Mesendoderm (in vitro differentiated cells): Measurements from ENCODE around the gene NYAP2.

Experiments used
- DNase-seq: peaks from one replicate; pipeline ENCODE4 v3.0.0; 2013
- H2AK5ac ChIP-seq: 2 replicates; pipeline ENCODE4 v1.6.1; 2013; ENCODE audit warnings: low read length, inconsistent platforms
- H2BK120ac ChIP-seq: 2 replicates; pipeline ENCODE4 v1.6.1; 2013; ENCODE audit warnings: low read depth, mild to moderate bottlenecking, low read length, moderate library complexity, mixed read lengths
- H2BK15ac ChIP-seq: replicated peaks from 2 replicates; pipeline ENCODE4 v1.6.1; 2013; ENCODE audit warnings: low read depth, mild to moderate bottlenecking, moderate library complexity
- H2BK5ac ChIP-seq: 2 replicates; pipeline ENCODE4 v1.6.1; 2013; ENCODE audit warnings: low read length, inconsistent platforms
- H3K18ac ChIP-seq: 2 replicates; pipeline ENCODE4 v1.6.1; 2013; ENCODE audit warnings: mild to moderate bottlenecking, low read length, mixed read lengths
- H3K23ac ChIP-seq: one replicate; pipeline ENCODE4 v1.6.1; 2013; ENCODE audit warnings: low read length
- H3K27ac ChIP-seq: 2 replicates; pipeline ENCODE4 v1.5.1; 2013; ENCODE audit warnings: low read depth, mild to moderate bottlenecking, inconsistent platforms, low read length, moderate library complexity
- H3K27me3 ChIP-seq: 2 replicates; pipeline ENCODE4 v1.6.1; 2013; ENCODE audit warnings: low read length, control low read depth, mild to moderate bottlenecking, inconsistent platforms; ENCODE audit not compliant: insufficient read depth, poor library complexity
- H3K36me3 ChIP-seq: 2 replicates; pipeline ENCODE4 v1.6.1; 2013; ENCODE audit warnings: low read length, inconsistent platforms; ENCODE audit not compliant: control insufficient read depth, insufficient read depth
- H3K4ac ChIP-seq: one replicate; pipeline ENCODE4 v1.6.1; 2013; ENCODE audit warnings: low read depth, mild to moderate bottlenecking, low read length, moderate library complexity
- H3K4me1 ChIP-seq: 2 replicates; pipeline ENCODE4 v1.6.1; 2013; ENCODE audit warnings: low read depth, low read length, inconsistent platforms; ENCODE audit not compliant: control insufficient read depth
- H3K4me2 ChIP-seq: 2 replicates; pipeline ENCODE4 v1.6.1; 2013; ENCODE audit warnings: low read length
- H3K4me3 ChIP-seq: 2 replicates; pipeline ENCODE4 v1.5.1; 2013; ENCODE audit warnings: mild to moderate bottlenecking, low read length
- H3K56ac ChIP-seq: one replicate; pipeline ENCODE4 v1.6.1; 2013; ENCODE audit warnings: low read length
- H3K79me1 ChIP-seq: 2 replicates; pipeline ENCODE4 v1.6.1; 2013; ENCODE audit warnings: low read length, inconsistent platforms
- H3K79me2 ChIP-seq: 2 replicates; pipeline ENCODE4 v1.6.1; 2013; ENCODE audit warnings: mild to moderate bottlenecking, low read length; ENCODE audit not compliant: control insufficient read depth, insufficient read depth
- H3K9ac ChIP-seq: 2 replicates; pipeline ENCODE4 v1.6.1; 2013; ENCODE audit warnings: low read length, inconsistent platforms
- H4K5ac ChIP-seq: one replicate; pipeline ENCODE4 v1.6.1; 2013; ENCODE audit warnings: low read length
- H4K8ac ChIP-seq: one replicate; pipeline ENCODE4 v1.6.1; 2013; ENCODE audit warnings: low read depth, mild to moderate bottlenecking, control low read depth, low read length, moderate library complexity
- WGBS: extraction: QIAGEN DNeasy Blood & Tissue Kit; methylation state at CpG from one replicate; pipeline ENCODE4 v1.1.7; 2013; ENCODE audit warnings: low lambda C conversion rate, missing lambda C conversion rate; ENCODE audit not compliant: insufficient coverage; ENCODE audit errors: extremely low coverage; 5-methylcytosine and 5-hydroxymethylcytosine counted together

Gene NYAP2

GRCh38 chr2:225402210-225402776, 2.8 kb downstream of the NYAP2 start:
- H2BK120ac ChIP-seq, result no peak overlapping the region
- no peak overlapping the region for H2BK5ac ChIP-seq
- no peak overlapping the region for H3K18ac ChIP-seq
- no peaks in the 10 kb centered on the region for H3K79me1 ChIP-seq
- no peak overlapping the region for H3K9ac ChIP-seq
- H3K56ac ChIP-seq, result no peak overlapping the region
- H2BK15ac ChIP-seq, result no peak overlapping the region
- no peaks in the 10 kb centered on the region for H3K79me2 ChIP-seq
- no peak for DNase-seq
- no peak overlapping the region for H4K5ac ChIP-seq
- H3K36me3 ChIP-seq, result no peaks in the 10 kb centered on the region
- H3K27ac ChIP-seq, result no peak overlapping the region
- H3K4me2 ChIP-seq, result no peak overlapping the region
- H4K8ac ChIP-seq, result no peak overlapping the region
- no peaks in the 10 kb centered on the region for H3K27me3 ChIP-seq
- H3K23ac ChIP-seq, result no peak overlapping the region
- no peak overlapping the region for H3K4ac ChIP-seq
- H2AK5ac ChIP-seq, result no peak overlapping the region
- H3K4me1 ChIP-seq, result no peaks in the 10 kb centered on the region
- H3K4me3 ChIP-seq, result no peak overlapping the region
- WGBS, result no CpG with 5 or more reads among the region's 1 CpG

- Histone ChIP-seq H4K8ac (no peak overlapping the region), H3K4me3 (no peak overlapping the region), H2BK120ac (no peak overlapping the region), H3K36me3 (no peaks in the 10 kb centered on the region), H3K23ac (no peak overlapping the region), H3K4me2 (no peak overlapping the region), H3K4ac (no peak overlapping the region), H3K18ac (no peak overlapping the region), H3K27ac (no peak overlapping the region), H3K4me1 (no peaks in the 10 kb centered on the region), H3K79me1 (no peaks in the 10 kb centered on the region), H3K79me2 (no peaks in the 10 kb centered on the region), H3K56ac (no peak overlapping the region), H2AK5ac (no peak overlapping the region), H3K27me3 (no peaks in the 10 kb centered on the region), H3K9ac (no peak overlapping the region), H2BK5ac (no peak overlapping the region), H2BK15ac (no peak overlapping the region), H4K5ac (no peak overlapping the region)
- no CpG with 5 or more reads among the region's 3 CpGs for WGBS
- peak; percentile 26 for DNase-seq
These were observed 11.9 kb downstream of the NYAP2 start for GRCh38 chr2:225411452-225411851.

DNA sequence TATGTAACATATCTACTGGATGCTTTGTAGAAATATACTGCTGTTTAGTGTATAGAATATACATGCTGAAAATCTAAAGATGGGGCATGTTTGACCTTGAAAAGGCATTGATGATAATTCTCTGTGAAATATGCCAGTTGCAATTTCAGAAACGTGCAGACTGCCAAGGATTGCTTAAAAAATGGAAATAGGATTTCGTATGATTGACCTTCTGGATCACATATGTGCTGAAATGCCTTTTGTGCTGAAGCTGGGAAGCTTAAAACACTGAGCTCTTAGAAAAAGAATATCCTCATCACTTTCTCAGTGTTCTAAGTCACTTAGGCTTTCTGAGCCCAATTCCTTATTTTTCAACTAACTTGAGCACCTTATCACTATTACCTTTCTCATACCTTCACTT, 14.3 kb downstream of the NYAP2 start:
- Histone ChIP-seq H3K27ac (no peak overlapping the region), H3K56ac (no peak overlapping the region), H2BK5ac (no peak overlapping the region), H2BK15ac (no peak overlapping the region), H3K27me3 (no peaks in the 10 kb centered on the region), H3K4me3 (no peak overlapping the region), H3K36me3 (no peaks in the 10 kb centered on the region), H3K18ac (no peak overlapping the region), H3K4me1 (no peaks in the 10 kb centered on the region), H2AK5ac (no peak overlapping the region), H3K4ac (no peak overlapping the region), H4K8ac (no peak overlapping the region), H4K5ac (no peak overlapping the region), H3K79me2 (no peaks in the 10 kb centered on the region), H3K9ac (no peak overlapping the region), H3K4me2 (no peak overlapping the region), H2BK120ac (no peak overlapping the region), H3K23ac (no peak overlapping the region), H3K79me1 (no peaks in the 10 kb centered on the region)
- no peak for DNase-seq
- no CpG with 5 or more reads among the region's 2 CpGs for WGBS

GRCh38 chr2:225414902-225415301, 15.4 kb downstream of the NYAP2 start:
- no peak overlapping the region for H3K18ac ChIP-seq
- no peak overlapping the region for H4K8ac ChIP-seq
- no peak overlapping the region for H4K5ac ChIP-seq
- H3K4ac ChIP-seq, result no peak overlapping the region
- no peaks in the 10 kb centered on the region for H3K4me1 ChIP-seq
- DNase-seq, result no peak
- no peaks in the 10 kb centered on the region for H3K79me2 ChIP-seq
- H3K4me3 ChIP-seq, result no peak overlapping the region
- H3K9ac ChIP-seq, result no peak overlapping the region
- no peak overlapping the region for H2BK15ac ChIP-seq
- no peak overlapping the region for H2BK5ac ChIP-seq
- H2BK120ac ChIP-seq, result no peak overlapping the region
- no peak overlapping the region for H3K56ac ChIP-seq
- no peaks in the 10 kb centered on the region for H3K36me3 ChIP-seq
- no peaks in the 10 kb centered on the region for H3K79me1 ChIP-seq
- no CpG with 5 or more reads among the region's 1 CpG for whole genome bisulfite sequencing
- no peak overlapping the region for H3K4me2 ChIP-seq
- H2AK5ac ChIP-seq, result no peak overlapping the region
- H3K23ac ChIP-seq, result no peak overlapping the region
- no peak overlapping the region for H3K27ac ChIP-seq
- H3K27me3 ChIP-seq, result no peaks in the 10 kb centered on the region

GRCh38 chr2:225415341-225415740, 15.8 kb downstream of the NYAP2 start:
- no peak overlapping the region for H3K56ac ChIP-seq
- no peaks in the 10 kb centered on the region for H3K36me3 ChIP-seq
- no CpG with 5 or more reads among the region's 2 CpGs for WGBS
- no peak overlapping the region for H3K4me2 ChIP-seq
- H4K5ac ChIP-seq, result no peak overlapping the region
- H2AK5ac ChIP-seq, result no peak overlapping the region
- no peak overlapping the region for H3K27ac ChIP-seq
- H3K4me1 ChIP-seq, result no peaks in the 10 kb centered on the region
- DNase-seq, result no peak
- H3K23ac ChIP-seq, result no peak overlapping the region
- H3K4me3 ChIP-seq, result no peak overlapping the region
- no peaks in the 10 kb centered on the region for H3K27me3 ChIP-seq
- no peak overlapping the region for H2BK120ac ChIP-seq
- H3K9ac ChIP-seq, result no peak overlapping the region
- no peak overlapping the region for H2BK15ac ChIP-seq
- no peak overlapping the region for H4K8ac ChIP-seq
- no peak overlapping the region for H3K18ac ChIP-seq
- H2BK5ac ChIP-seq, result no peak overlapping the region
- no peaks in the 10 kb centered on the region for H3K79me2 ChIP-seq
- no peaks in the 10 kb centered on the region for H3K79me1 ChIP-seq
- H3K4ac ChIP-seq, result no peak overlapping the region

GRCh38 chr2:225415792-225416191, 16.3 kb downstream of the NYAP2 start:
- no peak overlapping the region for H2BK120ac ChIP-seq
- no peak overlapping the region for H2AK5ac ChIP-seq
- no peak overlapping the region for H3K23ac ChIP-seq
- H3K79me1 ChIP-seq, result no peaks in the 10 kb centered on the region
- no peaks in the 10 kb centered on the region for H3K4me1 ChIP-seq
- DNase-seq, result no peak
- no peak overlapping the region for H3K4me2 ChIP-seq
- H3K56ac ChIP-seq, result no peak overlapping the region
- no peak overlapping the region for H3K27ac ChIP-seq
- H3K9ac ChIP-seq, result no peak overlapping the region
- H3K4me3 ChIP-seq, result no peak overlapping the region
- H3K79me2 ChIP-seq, result no peaks in the 10 kb centered on the region
- no CpG with 5 or more reads among the region's 2 CpGs for WGBS
- no peak overlapping the region for H3K4ac ChIP-seq
- H3K27me3 ChIP-seq, result no peaks in the 10 kb centered on the region
- no peak overlapping the region for H2BK5ac ChIP-seq
- no peak overlapping the region for H2BK15ac ChIP-seq
- H3K36me3 ChIP-seq, result no peaks in the 10 kb centered on the region
- H3K18ac ChIP-seq, result no peak overlapping the region
- H4K8ac ChIP-seq, result no peak overlapping the region
- H4K5ac ChIP-seq, result no peak overlapping the region
